Fibroblast of mammary gland (primary cell): Measurements from ENCODE around the gene CPNE7.
A peak's percentile ranks its signal among the peaks of the same experiment; 100 is the strongest.

Source experiments
- DNase-seq: peaks from one replicate; pipeline ENCODE4 v3.0.0-alpha.2; 2010; ENCODE audit warnings: low read depth
- H3K4me3 ChIP-seq: 2 replicates; pipeline ENCODE4 v1.5.1; 2011; ENCODE audit warnings: low read depth, mild to moderate bottlenecking, low read length, moderate library complexity; ENCODE audit not compliant: control insufficient read depth
- CTCF ChIP-seq: conservative IDR thresholded peaks from 2 replicates; pipeline ENCODE4 v1.5.1; 2011; ENCODE audit warnings: low read depth, low read length, inconsistent platforms; ENCODE audit not compliant: control insufficient read depth, insufficient read depth

Gene CPNE7

GRCh38 chr16:89613231-89613953 lies 37.8 kb downstream of the CPNE7 start, which contains the start of gene DPEP1:
DPEP1 (plus strand) TSS chr16:89613642; CDS start chr16:89630411, 16,769 bp downstream.
- H3K4me3 ChIP-seq = no peak within 1 kb of the TSS
- no peak for DNase-seq
- TF ChIP-seq CTCF = no peak

- no peak for TF ChIP-seq CTCF
- no peak for DNase-seq
- H3K4me3 ChIP-seq = no peak overlapping the region
Measured at GRCh38 chr16:89613954-89614459, 38.4 kb downstream of the CPNE7 start.

GRCh38 chr16:89615176-89615575 lies 39.6 kb downstream of the CPNE7 start:
- DNase-seq = no peak
- TF ChIP-seq CTCF = no peak

DNA sequence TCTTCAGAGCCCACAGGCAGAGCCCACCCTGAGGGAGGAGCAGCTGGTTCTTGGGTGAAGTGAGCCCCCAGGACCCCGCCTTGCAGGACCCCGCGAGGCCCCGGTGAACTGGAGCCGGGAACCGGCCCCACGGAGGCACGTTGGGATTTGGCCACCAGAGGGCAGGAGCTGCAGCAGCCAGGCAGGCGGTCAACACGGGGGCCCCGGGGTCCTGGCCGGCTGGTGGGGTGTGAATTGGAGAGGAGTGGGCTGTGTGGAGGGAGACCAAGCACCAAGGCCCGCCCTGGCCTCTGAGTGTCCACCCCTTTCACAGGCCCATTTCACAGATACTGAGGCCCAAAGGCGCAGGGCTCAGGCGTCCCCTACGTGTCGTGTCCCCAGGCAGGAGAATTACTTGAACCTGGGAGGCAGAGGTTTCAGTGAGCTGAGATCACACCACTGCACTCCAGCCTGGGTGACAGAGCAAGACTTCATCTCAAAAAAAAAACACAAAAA lies 40.1 kb downstream of the CPNE7 start:
- DNase-seq = no peak
- H3K4me3 ChIP-seq = no peak overlapping the region

More at GRCh38 chr16:89615176-89615575, 39.6 kb downstream of the CPNE7 start:
- H3K4me3 ChIP-seq = no peak overlapping the region

DNA sequence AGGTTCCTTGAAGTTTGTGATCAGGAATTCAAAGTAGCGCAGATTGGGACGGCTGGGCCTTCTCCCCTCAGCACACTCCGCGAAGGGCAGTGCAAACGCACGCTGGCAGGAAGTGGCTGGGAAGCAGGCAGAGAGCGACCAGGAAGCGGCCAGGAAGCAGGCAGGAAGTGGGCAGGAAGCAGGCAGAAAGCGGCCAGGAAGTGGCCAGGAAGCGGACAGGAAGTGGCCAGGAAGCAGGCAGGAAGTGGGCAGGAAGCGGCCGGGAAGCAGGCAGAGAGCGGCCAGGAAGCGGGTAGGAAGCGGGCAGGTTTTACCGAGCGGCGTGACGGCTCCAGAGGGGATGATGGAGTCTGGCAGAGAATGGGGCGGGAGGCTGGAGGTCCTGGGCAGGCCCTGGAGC lies 41.1 kb downstream of the CPNE7 start:
- TF ChIP-seq CTCF = no peak
- DNase-seq = no peak
- H3K4me3 ChIP-seq = no peak overlapping the region

More for the DNA sequence above, 40.1 kb downstream of the CPNE7 start:
- TF ChIP-seq CTCF = peak; percentile 58

GRCh38 chr16:89617036-89617435 lies 41.5 kb downstream of the CPNE7 start:
- no peak for DNase-seq
- TF ChIP-seq CTCF = no peak
- H3K4me3 ChIP-seq = no peak overlapping the region
